ENCODE data around the gene ITGAL.

GRCh38 chr16:30474074-30474452, 1.5 kb downstream of the ITGAL start:
- TF ChIP-seq CTCF (IDR thresholded peaks at IDR 0.05) = no peak
- no peak for TF ChIP-seq POLR2A (IDR thresholded peaks at IDR 0.05)
